Measurements from ENCODE around the gene MAMLD1. TPM values are rescaled to one million over a fixed set of nuclear protein-coding genes. Genes with fewer than 3 reads are reported as not detected.

Gene MAMLD1
- total RNA-seq, 1 experiment from 2014 or later: 0.48 TPM

- no peak overlapping the region for H3K23ac ChIP-seq (ENCODE audit: insufficient read length, low read depth, low read length)
- TF ChIP-seq, protein P1, sequence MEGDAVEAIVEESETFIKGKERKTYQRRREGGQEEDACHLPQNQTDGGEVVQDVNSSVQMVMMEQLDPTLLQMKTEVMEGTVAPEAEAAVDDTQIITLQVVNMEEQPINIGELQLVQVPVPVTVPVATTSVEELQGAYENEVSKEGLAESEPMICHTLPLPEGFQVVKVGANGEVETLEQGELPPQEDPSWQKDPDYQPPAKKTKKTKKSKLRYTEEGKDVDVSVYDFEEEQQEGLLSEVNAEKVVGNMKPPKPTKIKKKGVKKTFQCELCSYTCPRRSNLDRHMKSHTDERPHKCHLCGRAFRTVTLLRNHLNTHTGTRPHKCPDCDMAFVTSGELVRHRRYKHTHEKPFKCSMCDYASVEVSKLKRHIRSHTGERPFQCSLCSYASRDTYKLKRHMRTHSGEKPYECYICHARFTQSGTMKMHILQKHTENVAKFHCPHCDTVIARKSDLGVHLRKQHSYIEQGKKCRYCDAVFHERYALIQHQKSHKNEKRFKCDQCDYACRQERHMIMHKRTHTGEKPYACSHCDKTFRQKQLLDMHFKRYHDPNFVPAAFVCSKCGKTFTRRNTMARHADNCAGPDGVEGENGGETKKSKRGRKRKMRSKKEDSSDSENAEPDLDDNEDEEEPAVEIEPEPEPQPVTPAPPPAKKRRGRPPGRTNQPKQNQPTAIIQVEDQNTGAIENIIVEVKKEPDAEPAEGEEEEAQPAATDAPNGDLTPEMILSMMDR (conservative IDR thresholded peaks at IDR 0.05): no peak
- no peak overlapping the region for H3T11ph ChIP-seq (ENCODE audit: low read length)
- H3K79me2 ChIP-seq (ENCODE audit: insufficient read depth, low read length): no peaks in the 10 kb centered on the region
- H3K4ac ChIP-seq (ENCODE audit: low read depth, low read length): no peak overlapping the region
- H3K27me3 ChIP-seq (ENCODE audit: insufficient read depth, low read length): no peaks in the 10 kb centered on the region
- peaks cover 77% of the 10 kb centered on the region in 2 experiments for H3K9me3 Mint-ChIP-seq
- no peak for DNase-seq
- no peak overlapping the region for H3K4me2 ChIP-seq (ENCODE audit: insufficient read depth, insufficient read length, low read length)
- no peak overlapping the region for H3K4me3 Mint-ChIP-seq
- no peak overlapping the region for H2BK5ac ChIP-seq (ENCODE audit: insufficient read length, low read length)
- no peak overlapping the region for H2BK120ac ChIP-seq (ENCODE audit: low read depth, low read length, poor library complexity, severe bottlenecking)
- H3K14ac ChIP-seq (ENCODE audit: insufficient read depth, low read length): no peak overlapping the region
- no peak overlapping the region for H3K27ac Mint-ChIP-seq
- no peaks in the 10 kb centered on the region for H4K20me1 ChIP-seq (ENCODE audit: control insufficient read depth, insufficient read depth, insufficient read length)
- no peak overlapping the region for H3K18ac ChIP-seq (ENCODE audit: insufficient read length, low read depth, low read length)
- no peak overlapping the region for H3K27ac ChIP-seq (ENCODE audit: insufficient read length, low read depth, low read length)
- no peak overlapping the region for H4K8ac ChIP-seq (replicated peaks; ENCODE audit: insufficient read length, low read depth, low read length)
- H3K79me1 ChIP-seq (ENCODE audit: insufficient read depth, low read depth, low read length, poor library complexity, severe bottlenecking): no peaks in the 10 kb centered on the region
- no peak overlapping the region for H2AFZ ChIP-seq (ENCODE audit: low read length)
- no peak overlapping the region for H2BK12ac ChIP-seq (ENCODE audit: insufficient read length, low read depth, low read length)
- no peak overlapping the region for H3K56ac ChIP-seq (ENCODE audit: insufficient read length, low read depth, low read length)
- no CpG with 5 or more reads among the region's 6 CpGs for WGBS (ENCODE audit: extremely low coverage, insufficient read length, low lambda C conversion rate)
- H3K23me2 ChIP-seq (ENCODE audit: insufficient read length, low read depth, low read length, poor library complexity, severe bottlenecking): no peaks in the 10 kb centered on the region
- peaks cover 0 to 3% (median 3%) of the 10 kb centered on the region in 3 experiments; a peak in 1 of 7 replicates for H3K36me3 Mint-ChIP-seq (ENCODE audit: insufficient read depth in 1 of 3, low read depth in 3 of 3)
- H3K4me1 ChIP-seq (ENCODE audit: insufficient read depth, low read length): no peaks in the 10 kb centered on the region
- H3K4me1 Mint-ChIP-seq: no peaks in the 10 kb centered on the region
- no peak overlapping the region for H3K9ac ChIP-seq (ENCODE audit: extremely low read depth, insufficient read length, low read length)
- H2BK15ac ChIP-seq (ENCODE audit: low read depth, low read length): no peak overlapping the region
- H4K5ac ChIP-seq (ENCODE audit: insufficient read length, low read depth, low read length): no peak overlapping the region
- peaks cover 14% of the 10 kb centered on the region for H3K27me3 Mint-ChIP-seq (ENCODE audit: low read depth)
- no peak overlapping the region for H2AK5ac ChIP-seq (ENCODE audit: insufficient read length, low read length)
- H2BK20ac ChIP-seq (ENCODE audit: low read depth, low read length, poor library complexity, severe bottlenecking): no peak overlapping the region
- H3K9me3 ChIP-seq (ENCODE audit: control insufficient read depth, low read depth, low read length): peaks cover 9% of the 10 kb centered on the region
- no peak overlapping the region for H4K91ac ChIP-seq (ENCODE audit: insufficient read length, low read depth, low read length)
These were observed 174.7 kb downstream of the MAMLD1 start for GRCh38 chrX:150537851-150538250.
